ENCODE data around the gene SRCAP. TPM values are rescaled to one million over a fixed set of nuclear protein-coding genes. Genes with fewer than 3 reads are reported as not detected.

SRCAP gene
- total RNA-seq, 1 experiment from 2014 or later, result 11.7 TPM

Other genes starting within 250 kb of the SRCAP start
- not detected in 2 replicates for gene ITGAL, start 226.4 kb upstream of the SRCAP start, total RNA-seq (2014; rRNA removed; shearing (Covaris generic))
- 30.8 and 49.9 TPM in 2 replicates for gene ZNF768, start 172.6 kb upstream of the SRCAP start, total RNA-seq (2014; rRNA removed; shearing (Covaris generic))
- 3.1 and 7.5 TPM in 2 replicates for gene ZNF747, start 164.3 kb upstream of the SRCAP start, total RNA-seq (2014; rRNA removed; shearing (Covaris generic))
- gene ZNF764, start 140.8 kb upstream of the SRCAP start, total RNA-seq (2014; rRNA removed; shearing (Covaris generic)), result 3.8 and 9.4 TPM in 2 replicates
- gene ZNF688, start 127.5 kb upstream of the SRCAP start, total RNA-seq (2014; rRNA removed; shearing (Covaris generic)), result 7.6 and 10.5 TPM in 2 replicates
- gene ZNF785, start 113.5 kb upstream of the SRCAP start, total RNA-seq (2014; rRNA removed; shearing (Covaris generic)), result 4.0 and 6.3 TPM in 2 replicates
- 9.9 and 12.7 TPM in 2 replicates for gene ZNF689, start 88.8 kb upstream of the SRCAP start, total RNA-seq (2014; rRNA removed; shearing (Covaris generic))
- gene PRR14, start 48.2 kb upstream of the SRCAP start, total RNA-seq (2014; rRNA removed; shearing (Covaris generic)), result 6.1 and 14.1 TPM in 2 replicates
- 7.5 and 14.2 TPM in 2 replicates for gene FBRS, start 40.7 kb upstream of the SRCAP start, total RNA-seq (2014; rRNA removed; shearing (Covaris generic))
- 39.6 and 57.4 TPM in 2 replicates for gene PHKG2, start 49.3 kb downstream of the SRCAP start, total RNA-seq (2014; rRNA removed; shearing (Covaris generic))
- 4.8 and 5.2 TPM in 2 replicates for gene CFAP119, start 62.9 kb downstream of the SRCAP start, total RNA-seq (2014; rRNA removed; shearing (Covaris generic))
- gene RNF40, start 63.2 kb downstream of the SRCAP start, total RNA-seq (2014; rRNA removed; shearing (Covaris generic)), result 72.4 and 104 TPM in 2 replicates
- 10.9 and 23.0 TPM in 2 replicates for gene ZNF629, start 88.0 kb downstream of the SRCAP start, total RNA-seq (2014; rRNA removed; shearing (Covaris generic))
- 33.6 and 34.7 TPM in 2 replicates for gene BCL7C, start 194.9 kb downstream of the SRCAP start, total RNA-seq (2014; rRNA removed; shearing (Covaris generic))
- 0.42 TPM in 1 of 2 replicates, not detected in the other for gene CTF1, start 197.4 kb downstream of the SRCAP start, total RNA-seq (2014; rRNA removed; shearing (Covaris generic))
- 10.5 and 16.8 TPM in 2 replicates for gene FBXL19, start 224.4 kb downstream of the SRCAP start, total RNA-seq (2014; rRNA removed; shearing (Covaris generic))
- 46.0 and 58.5 TPM in 2 replicates for gene ORAI3, start 249.9 kb downstream of the SRCAP start, total RNA-seq (2014; rRNA removed; shearing (Covaris generic))

Data from M059J (cell line).